Stimulated activated CD8-positive, alpha-beta memory T cell treated with anti-CD3 and anti-CD28 coated beads, Interleukin-12 subunit alpha, Interleukin-12 subunit beta, amount 100 ng/mL, for 24 hours (primary cell): ENCODE measurements around the gene AREG.
"Not testable (repeated sequence)": the region's sequence is repeated elsewhere in the genome, so short reads cannot be mapped to it uniquely, and the experiment has no call there.

Experiments used
- DNase-seq: peaks from one replicate; pipeline ENCODE4 v3.0.0-alpha.2; 2020; ENCODE audit errors: extremely low read depth

Gene AREG, protein sequence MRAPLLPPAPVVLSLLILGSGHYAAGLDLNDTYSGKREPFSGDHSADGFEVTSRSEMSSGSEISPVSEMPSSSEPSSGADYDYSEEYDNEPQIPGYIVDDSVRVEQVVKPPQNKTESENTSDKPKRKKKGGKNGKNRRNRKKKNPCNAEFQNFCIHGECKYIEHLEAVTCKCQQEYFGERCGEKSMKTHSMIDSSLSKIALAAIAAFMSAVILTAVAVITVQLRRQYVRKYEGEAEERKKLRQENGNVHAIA

DNA sequence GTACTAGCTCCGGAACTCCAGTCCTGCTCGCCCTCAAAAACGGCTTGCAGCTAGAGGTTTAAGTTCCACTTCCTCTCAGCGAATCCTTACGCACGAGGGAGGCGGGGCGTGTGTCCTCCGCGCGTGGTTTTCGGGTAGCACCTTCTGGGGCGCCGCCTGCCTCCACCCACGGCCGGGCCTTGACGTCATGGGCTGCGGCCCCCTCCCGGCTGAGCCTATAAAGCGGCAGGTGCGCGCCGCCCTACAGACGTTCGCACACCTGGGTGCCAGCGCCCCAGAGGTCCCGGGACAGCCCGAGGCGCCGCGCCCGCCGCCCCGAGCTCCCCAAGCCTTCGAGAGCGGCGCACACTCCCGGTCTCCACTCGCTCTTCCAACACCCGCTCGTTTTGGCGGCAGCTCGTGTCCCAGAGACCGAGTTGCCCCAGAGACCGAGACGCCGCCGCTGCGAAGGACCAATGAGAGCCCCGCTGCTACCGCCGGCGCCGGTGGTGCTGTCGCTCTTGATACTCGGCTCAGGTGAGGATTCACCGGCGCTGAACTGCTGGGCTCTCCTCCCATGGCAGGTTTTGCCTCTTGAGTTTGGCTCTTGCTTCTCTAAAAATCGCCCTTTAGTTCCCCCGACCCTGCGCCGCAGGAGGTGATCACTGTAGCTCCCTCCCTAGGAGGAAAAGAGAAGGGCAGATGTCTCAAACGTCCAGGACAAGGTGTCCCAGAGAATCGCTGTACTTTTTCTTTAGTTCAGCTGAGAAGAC lies at the start of gene AREG:
Gene AREG, plus strand, starts transcription at position 246 of the 752 bp plus-strand sequence. Its CDS starts 210 bp downstream, at position 456.
- peak; percentile 61 for DNase-seq

DNA sequence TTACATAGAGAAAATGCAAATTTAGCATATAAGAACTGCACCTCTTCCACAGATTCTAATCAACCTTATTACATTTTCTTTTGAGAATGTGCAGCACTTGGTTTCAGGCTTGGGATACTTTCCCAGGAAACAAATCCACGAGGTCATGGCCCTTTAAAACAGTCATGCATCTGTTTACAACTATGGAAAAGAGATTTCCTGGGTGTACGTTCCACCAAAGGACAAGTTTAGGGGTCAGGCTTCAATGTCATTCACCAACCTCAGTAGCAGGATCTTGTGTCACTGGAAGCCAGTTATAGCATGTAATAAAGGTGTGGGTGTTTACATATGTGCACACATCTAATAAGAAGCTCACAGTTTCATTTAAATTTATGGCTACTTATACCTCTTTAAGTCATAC lies 49.3 kb upstream of the AREG start:
- DNase-seq, result no peak

DNA sequence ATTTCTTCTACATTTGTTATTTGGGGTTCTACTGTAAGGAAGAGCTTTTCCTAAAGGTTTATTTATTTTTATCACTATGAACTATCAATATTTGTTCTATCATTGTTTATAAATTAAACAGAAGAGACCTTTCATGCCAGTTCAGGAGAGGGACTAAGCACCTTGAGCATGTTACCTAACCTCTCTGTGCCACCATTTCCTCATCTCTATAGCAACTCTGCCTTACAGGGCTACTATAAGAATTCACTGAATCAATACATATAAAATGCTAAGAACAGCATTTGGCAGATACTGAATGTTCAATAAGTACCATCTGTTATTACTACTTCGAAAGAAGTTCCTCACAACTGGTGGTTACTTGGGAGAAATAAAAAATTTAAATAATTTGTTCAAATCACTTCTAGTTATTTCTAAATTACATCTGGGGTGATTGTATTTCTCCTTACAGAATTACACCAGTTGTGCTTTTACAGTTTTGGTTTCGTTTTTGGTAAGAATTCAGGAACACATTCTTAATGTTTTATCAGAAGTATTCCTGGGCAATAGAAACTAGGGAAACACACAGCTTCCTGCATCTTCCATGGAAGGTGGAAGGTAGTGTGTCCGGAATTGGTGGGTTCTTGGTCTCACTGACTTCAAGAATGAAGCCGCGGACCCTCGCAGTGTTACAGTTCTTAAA lies 47.0 kb upstream of the AREG start:
- DNase-seq, result no peak

DNA sequence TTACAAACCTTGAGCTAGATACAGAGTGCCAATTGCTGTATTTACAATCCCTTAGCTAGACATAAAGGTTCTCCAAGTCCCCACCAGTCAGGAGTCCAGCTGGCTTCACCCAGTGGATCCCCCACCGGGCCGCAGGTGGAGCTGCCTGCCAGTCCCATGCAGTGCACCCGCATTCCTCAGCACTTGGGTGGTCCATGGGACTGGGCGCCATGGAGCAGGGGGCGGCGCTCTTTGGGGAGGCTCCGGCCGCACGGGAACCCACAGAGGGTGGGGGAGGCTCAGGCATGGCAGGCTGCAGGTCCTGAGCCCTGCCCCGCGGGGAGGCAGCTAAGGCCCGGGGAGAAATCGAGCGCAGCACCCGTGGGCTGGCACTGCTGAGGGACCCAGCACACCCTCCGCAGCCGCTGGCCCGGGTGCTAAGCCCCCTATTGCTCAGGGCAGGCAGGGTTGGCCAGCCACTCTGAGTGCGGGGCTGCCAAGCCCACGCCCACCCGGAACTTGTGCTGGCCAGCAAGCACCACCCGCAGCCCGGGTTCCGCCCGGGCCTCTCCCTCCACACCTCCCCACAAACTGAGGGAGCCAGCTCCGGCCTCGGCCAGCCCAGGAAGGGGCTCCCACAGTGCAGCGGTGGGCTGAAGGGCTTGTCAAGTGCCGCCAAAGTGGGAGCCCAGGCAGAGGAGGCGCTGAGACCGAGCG lies 45.9 kb upstream of the AREG start:
- not testable (repeated sequence) for DNase-seq

DNA sequence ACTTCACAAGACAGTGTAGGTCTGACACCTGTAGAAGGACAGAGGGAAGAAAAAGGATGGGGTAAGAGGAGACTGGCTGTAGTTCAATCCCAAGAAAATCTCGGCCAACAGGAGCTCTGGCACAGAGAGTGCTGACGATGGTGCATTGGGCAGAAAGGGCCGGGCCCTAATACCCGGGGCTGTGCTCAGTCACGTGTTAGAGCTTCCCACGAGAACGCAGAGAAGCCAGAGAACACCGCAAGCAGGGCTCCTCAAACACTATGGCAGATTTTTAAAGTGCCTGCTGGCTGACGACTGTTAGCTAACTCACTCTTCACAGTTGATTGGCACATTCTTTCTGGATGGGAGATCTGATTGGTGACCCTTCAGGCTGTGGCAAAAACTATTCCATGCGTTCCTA lies 44.5 kb upstream of the AREG start:
- no peak for DNase-seq

DNA sequence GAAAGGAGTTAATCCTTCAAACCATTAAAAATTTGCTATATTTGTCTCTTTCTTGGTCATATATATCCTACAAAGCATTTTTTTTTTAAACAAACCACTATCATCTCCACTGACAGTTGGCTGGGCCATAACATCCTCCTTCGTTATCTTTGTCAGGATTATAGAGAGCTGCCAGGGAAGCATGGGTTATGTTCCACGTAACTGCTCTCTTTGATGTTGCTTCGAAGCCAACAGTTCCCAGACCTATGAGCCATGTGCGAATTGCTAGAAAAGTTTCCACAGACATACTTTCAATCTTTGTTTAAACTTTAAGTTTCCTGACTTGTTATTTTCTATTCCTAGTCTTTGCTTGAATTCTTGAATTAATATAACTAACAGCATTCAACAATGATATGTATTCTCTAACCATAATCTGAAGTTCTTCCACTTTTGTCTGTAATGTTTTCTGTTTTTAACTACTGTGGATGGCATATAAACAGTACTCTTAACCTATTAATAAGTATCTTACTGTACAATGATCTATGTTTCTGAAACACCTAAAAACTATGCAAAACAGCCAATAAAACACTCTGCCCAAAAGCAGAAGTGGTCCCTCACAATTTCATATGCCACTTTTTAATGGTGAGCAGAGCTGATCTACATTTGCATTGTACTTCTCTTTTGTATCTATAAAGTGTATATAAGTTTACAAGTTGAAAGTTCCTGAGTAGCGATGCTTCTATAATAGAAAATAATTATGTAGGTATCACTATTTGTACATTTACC lies 42.1 kb upstream of the AREG start:
- no peak for DNase-seq

DNA sequence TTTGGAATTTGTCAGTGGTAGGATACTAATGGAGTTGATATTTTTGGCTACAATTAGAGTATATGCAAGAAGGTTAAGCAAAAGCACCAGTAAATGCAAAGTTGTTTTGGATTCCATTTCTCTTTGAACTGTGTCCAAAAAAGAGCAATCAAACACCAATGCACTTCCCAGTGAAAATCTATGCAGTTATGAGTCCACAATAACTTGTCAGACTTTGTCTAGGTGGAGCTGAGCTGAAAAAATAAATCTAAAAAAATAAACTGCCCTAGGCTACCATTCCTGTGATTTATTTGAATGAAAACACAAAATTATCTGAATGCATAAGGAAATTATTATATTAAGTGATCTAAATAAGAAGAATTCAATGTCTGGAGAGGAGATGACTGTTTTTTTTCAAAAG lies 37.0 kb upstream of the AREG start:
- DNase-seq, result no peak

DNA sequence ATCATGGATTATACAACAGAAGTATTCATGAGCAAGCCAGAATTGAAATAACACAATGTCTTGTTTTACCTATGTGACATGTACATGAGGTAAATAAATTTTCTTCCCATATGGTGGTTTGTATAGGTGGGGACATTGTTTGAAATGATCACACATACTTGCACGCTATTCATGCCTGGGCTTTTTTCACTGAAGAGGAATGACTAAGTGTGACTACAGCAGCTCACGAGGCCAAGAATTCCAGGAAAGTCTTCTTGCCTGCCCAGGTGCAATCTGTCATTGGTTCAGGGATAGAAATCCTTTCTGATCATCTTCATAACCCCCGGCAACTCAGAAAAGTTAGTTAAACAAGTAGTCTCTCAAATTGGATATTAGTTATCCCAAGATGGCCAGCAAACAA lies 36.3 kb upstream of the AREG start:
- DNase-seq, result no peak

DNA sequence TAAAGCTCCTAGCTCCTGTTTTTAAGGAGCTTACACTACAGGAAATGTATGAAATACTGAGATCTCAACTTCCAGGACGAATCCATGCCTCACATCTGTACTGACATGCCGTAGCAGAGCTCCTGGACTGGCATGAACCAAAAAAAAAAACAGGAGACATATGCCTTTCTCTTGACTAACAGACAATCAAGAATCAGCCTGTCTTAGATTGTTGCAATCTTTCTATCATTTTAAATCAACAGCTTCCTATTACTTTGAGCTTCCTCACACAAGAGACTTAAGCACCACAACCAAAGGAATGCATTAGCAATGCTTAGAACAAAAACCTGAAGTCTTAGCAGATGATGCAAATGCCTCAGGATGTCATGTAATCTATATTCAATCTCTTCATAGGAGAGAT lies 34.7 kb upstream of the AREG start:
- DNase-seq, result no peak

DNA sequence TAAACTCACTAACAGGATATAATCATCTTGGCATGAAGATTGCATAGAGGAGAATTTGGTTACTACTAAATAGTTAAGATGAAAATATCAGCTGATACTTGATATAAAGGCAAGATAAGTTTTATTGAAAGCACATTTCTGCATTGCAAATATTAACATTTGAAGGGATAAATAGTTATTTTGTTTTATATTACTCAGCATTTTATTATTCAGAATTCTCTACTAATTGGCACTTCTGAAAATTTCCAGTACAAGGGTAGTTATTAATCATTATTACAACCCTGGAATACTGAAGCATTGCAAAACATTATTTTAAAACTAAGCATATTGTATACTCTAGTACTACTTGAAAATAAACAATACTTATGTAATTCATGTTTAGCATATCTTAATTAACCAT lies 32.7 kb upstream of the AREG start:
- no peak for DNase-seq

DNA sequence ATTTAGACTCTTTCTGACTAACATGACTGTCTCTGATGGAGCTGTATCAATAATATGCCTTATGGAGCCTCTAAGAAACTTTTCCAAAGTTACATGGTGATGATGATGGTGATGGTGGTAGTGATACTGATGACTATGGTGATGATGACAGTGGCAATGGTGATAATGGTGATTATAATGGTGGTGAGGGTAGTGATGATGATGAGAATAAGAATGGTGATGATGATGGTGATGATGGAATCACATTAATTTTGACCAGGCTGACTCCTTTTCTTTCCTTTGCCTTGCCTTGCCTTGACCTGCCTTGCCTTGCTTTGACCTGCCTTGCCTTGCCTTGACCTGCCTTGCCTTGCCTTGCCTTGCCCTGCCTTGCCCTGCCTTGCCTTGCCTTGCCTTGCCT lies 31.7 kb upstream of the AREG start:
- DNase-seq, result no peak

DNA sequence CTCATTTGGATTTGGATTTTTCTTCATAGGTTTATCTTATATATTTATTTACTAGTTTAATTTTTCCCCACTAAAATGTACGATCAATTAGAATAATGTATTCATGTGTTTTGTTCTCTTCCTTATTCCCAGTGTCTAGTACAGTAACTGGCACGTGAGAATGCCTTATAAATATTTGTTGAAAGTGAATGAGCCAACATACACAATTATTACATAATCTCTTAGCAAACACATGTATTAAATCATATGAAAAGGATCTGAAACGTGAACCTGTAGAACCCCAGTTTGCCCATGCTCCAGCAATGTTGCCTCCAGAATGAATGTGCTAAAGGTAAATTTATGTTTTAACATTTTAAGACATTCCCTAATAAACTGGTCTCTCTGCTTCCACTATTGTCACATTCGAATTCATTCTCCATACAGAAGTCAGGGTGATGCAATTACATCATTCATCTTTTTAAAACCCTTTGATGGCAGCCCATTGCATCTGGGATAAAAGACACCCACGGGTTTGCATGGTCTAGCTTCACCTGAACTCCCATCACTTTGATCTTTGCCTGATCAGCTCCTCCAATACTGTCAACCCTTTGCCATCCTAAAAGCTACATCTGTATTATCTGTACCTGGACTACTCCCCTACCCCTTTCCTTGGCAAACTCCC lies 30.7 kb upstream of the AREG start:
- DNase-seq, result no peak

DNA sequence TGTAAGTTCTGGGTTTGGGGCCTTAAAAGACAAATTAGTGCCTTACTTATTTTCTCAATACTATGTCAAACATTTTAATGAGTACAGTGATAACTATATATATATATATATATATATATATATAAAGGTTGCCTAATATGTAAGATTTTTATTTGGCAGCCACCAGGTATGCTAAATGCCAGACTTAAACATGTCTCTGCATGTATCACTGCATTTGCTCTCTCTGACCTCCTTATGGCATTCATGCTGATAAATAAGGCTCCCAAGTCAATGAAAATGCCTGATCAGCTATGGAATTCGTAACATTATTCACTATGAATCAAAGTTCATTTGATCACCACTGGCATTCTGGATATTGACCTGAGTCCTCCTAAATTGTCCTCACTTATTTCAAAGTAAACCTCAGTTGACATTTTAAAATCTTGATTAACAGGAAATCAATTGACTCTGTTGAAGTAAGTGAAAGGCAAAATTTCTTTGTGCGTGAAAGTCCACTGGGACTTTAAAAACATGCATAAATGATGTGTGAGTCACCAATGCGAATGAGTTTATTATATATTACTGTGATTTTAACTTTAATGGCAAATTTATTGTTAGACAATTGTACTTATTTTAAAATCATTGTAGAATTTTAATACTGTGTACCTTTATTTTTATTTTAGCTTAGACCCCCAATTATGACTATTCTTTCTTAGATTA lies 29.2 kb upstream of the AREG start:
- no peak for DNase-seq

DNA sequence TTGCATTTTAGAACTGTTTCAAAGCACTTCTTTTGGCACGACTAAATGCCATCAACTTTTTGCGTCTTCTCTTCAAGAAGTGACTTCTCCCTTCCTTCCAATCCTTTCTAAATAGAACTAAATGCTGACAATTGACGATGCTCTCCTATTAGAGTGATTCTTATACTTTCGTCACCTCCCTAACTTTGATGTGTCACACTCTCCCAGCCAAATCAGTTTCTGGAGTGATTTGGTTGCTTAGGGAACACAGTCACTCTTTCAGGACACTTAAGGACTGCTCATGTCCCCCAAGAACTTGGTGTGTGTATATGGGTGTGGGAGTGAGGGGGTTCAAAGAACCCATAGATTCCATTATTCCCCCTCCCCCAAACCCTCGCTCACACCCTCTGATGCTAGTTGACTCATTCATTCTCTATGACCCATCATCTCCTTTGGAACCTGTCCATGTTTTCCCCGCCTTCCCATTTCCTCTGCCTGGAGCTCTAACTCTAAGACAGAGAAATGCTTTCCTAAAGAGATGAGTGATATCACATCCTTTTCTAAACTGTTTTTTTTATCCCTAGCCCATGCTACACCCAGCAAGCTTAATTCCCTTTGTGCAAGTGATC lies 26.8 kb upstream of the AREG start:
- no peak for DNase-seq

DNA sequence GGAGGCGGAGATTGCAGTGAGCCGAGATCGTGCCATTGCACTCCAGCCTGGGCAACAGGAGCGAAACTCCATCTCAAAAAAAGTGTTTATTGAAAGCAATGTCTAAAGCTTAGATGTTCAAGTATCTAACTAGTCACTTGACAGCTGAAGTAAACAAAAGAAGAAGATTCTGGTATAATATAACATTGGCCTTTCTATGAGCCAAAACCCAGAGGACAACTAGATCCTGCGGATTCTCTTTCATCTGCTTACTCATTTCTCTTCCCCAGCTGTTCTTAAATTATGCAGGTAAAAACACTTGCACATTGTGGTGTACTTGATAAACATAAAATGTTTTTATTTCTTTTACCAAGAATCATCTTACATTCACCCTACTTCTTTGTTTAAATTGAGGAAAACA lies 24.1 kb upstream of the AREG start:
- DNase-seq, result no peak

DNA sequence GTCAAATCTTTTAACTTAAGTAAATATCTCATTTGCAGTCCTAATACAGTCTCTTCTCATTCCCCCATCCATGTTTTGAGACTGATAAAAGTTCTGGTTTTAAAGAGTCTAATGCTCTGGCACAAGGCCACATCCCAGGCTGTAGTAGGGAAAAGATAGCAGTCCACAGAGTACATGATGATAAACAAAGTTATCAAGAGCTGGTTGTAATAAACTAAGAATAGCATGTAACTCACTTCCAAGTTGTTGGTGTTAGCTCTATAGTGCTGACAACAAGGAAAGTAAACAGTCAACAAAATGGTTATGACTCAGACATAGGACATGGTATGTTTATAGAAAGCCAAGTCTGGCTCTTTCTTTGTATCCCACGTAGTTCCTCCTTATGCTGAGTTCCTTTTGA lies 21.8 kb upstream of the AREG start:
- no peak for DNase-seq

DNA sequence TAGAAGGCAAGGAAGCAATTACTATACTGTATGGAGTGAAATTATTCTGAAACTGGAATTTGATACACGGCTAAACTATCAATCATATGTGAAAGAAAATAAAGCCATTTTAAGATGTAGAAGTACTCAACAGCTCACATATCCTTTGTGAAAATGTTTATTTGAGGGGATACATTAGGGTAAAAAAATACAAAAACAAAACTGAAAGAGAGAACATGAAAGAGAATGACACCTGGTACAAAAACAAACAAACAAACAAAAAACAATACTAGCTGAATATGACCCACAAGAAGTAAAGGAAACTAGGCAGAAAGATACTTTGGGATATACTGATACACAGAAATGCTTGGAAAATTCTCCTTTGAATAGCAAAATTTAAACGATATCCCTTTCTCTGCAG lies 20.8 kb upstream of the AREG start:
- DNase-seq, result no peak

DNA sequence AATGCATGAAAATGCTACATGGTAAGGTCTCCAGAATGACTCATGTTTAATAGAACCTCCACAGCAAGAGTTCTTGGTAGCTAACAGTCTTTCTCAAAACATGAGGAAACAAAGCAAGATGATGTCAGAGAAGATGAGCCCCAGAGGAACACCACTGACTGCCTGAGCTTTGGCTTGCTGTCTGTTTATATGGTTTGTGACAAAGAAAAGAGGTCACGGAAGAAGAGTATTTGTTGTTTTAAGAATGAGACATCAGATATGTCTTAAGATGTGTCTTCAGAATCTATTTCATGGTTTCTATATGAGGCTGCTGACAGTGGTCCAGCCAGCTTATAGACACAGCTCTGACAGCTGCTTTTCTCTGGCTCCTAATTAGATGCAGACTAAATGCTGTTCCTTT lies 18.8 kb upstream of the AREG start:
- DNase-seq, result no peak

DNA sequence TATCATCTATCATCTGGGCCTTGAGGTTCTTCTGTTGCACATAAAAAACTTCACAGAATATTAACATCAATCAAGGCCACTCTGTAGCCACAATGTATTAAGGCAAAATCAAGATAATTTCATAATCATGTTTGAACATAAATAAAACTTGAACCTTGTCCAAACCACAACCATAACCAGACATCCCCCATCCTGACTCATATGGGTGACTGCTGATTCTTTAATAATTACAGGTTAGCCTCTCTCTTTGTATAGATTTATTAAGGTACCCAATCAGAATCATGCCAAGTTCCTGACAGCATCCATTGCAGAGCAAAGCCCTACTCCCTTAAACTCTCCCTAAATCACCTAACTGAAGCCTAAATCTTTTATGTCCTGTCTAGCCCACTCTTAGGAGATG lies 16.7 kb upstream of the AREG start:
- no peak for DNase-seq
